SJCRH30 (cell line): ENCODE data around the gene WFDC9. TPM values are rescaled to one million over a fixed set of nuclear protein-coding genes. Genes with fewer than 3 reads are reported as not detected.
"Not testable (repeated sequence)": the region's sequence is repeated elsewhere in the genome, so short reads cannot be mapped to it uniquely, and the experiment has no call there.

Source experiments
- DNase-seq, 2 experiments: peaks; one replicate each; pipeline ENCODE4 v3.0.0-alpha.2; 2015 to 2020
- H3K27ac ChIP-seq: fragments of 250-450 bp; sonication (Bioruptor Pico); 2 replicates; pipeline ENCODE4 v1.5.1; 2020; ENCODE audit warnings: mild to moderate bottlenecking, moderate library complexity
- H3K27me3 ChIP-seq: fragments of 250-450 bp; sonication (Bioruptor Pico); 2 replicates; pipeline ENCODE4 v1.5.1; 2020; ENCODE audit warnings: mild to moderate bottlenecking, moderate library complexity
- H3K36me3 ChIP-seq: fragments of 250-450 bp; sonication (Bioruptor Pico); 2 replicates; pipeline ENCODE4 v1.5.1; 2020; ENCODE audit warnings: mild to moderate bottlenecking, moderate library complexity
- H3K4me1 ChIP-seq: fragments of 250-450 bp; sonication (Bioruptor Pico); 2 replicates; pipeline ENCODE4 v1.5.1; 2020; ENCODE audit warnings: mild to moderate bottlenecking, moderate library complexity
- H3K4me3 ChIP-seq: fragments of 250-450 bp; sonication (Bioruptor Pico); 2 replicates; pipeline ENCODE4 v1.5.1; 2020; ENCODE audit warnings: mild to moderate bottlenecking, moderate library complexity
- H3K9me3 ChIP-seq: fragments of 250-450 bp; sonication (Bioruptor Pico); replicated peaks from 2 replicates; pipeline ENCODE4 v1.5.1; 2020; ENCODE audit warnings: mild to moderate bottlenecking, moderate library complexity
- total RNA-seq: library from RNA; depleted of rRNA; stranded (reverse); fragments of >200 nt; shearing (Covaris generic); gene quantifications from 2 replicates; pipeline ENCODE4 v1.2.3, GENCODE V29; 2014; rRNA removed

Gene WFDC9
- not detected in 2 replicates for total RNA-seq

GRCh38 chr20:45631184-45631583 is at the start of gene WFDC9:
TSS of gene WFDC9 (minus strand) at chr20:45631284. CDS start at chr20:45610181, 21,103 bp downstream.
- no peak within 1 kb of the TSS for H3K27ac ChIP-seq
- 0 out of 2 replicates have a peak, but pooled peaks cover 2% of the 10 kb centered on the region for H3K27me3 ChIP-seq
- no peaks in the 10 kb centered on the region for H3K9me3 ChIP-seq
- H3K36me3 ChIP-seq, result no peaks in the 10 kb centered on the region
- DNase-seq, result no peak
- H3K4me3 ChIP-seq, result no peak within 1 kb of the TSS
- no peaks in the 10 kb centered on the region for H3K4me1 ChIP-seq

- Histone ChIP-seq H3K4me1 (no peaks in the 10 kb centered on the region), H3K27me3 (no peaks in the 10 kb centered on the region), H3K4me3 (no peak overlapping the region), H3K36me3 (no peaks in the 10 kb centered on the region), H3K9me3 (peaks cover 8% of the 10 kb centered on the region; the same call in 1 of the 2 replicates), H3K27ac (no peak overlapping the region)
- no peak for DNase-seq
Observed at GRCh38 chr20:45679650-45680049, 48.6 kb upstream of the WFDC9 start.

GRCh38 chr20:45672765-45673164 is 41.7 kb upstream of the WFDC9 start:
- no peaks in the 10 kb centered on the region for H3K4me1 ChIP-seq

GRCh38 chr20:45670139-45670538 is 39.1 kb upstream of the WFDC9 start, which contains the start of gene WFDC11:
TSS of gene WFDC11 (minus strand) at chr20:45670239. CDS start at chr20:45650600, 19,639 bp downstream.
- no peaks in the 10 kb centered on the region for H3K4me1 ChIP-seq
- H3K36me3 ChIP-seq, result no peaks in the 10 kb centered on the region
- no peak within 1 kb of the TSS for H3K27ac ChIP-seq
- no peak within 1 kb of the TSS for H3K4me3 ChIP-seq
- no peaks in the 10 kb centered on the region for H3K27me3 ChIP-seq
- no peak for DNase-seq
- H3K9me3 ChIP-seq, result no peaks in the 10 kb centered on the region

More at GRCh38 chr20:45672765-45673164, 41.7 kb upstream of the WFDC9 start:
- H3K27ac ChIP-seq, result no peak overlapping the region
- H3K27me3 ChIP-seq, result no peaks in the 10 kb centered on the region
- DNase-seq, result no peak
- no peak overlapping the region for H3K4me3 ChIP-seq
- H3K36me3 ChIP-seq, result no peaks in the 10 kb centered on the region
- no peaks in the 10 kb centered on the region; the same call in 1 of the 2 replicates for H3K9me3 ChIP-seq

- not testable (repeated sequence) for DNase-seq, H3K4me3 ChIP-seq, H3K4me1 ChIP-seq, H3K27me3 ChIP-seq, H3K27ac ChIP-seq, H3K36me3 ChIP-seq
- H3K9me3 ChIP-seq, result peaks cover 15% of the 10 kb centered on the region
Observed at GRCh38 chr20:45657038-45657437, 26.0 kb upstream of the WFDC9 start.

- not testable (repeated sequence) for DNase-seq, H3K9me3 ChIP-seq, H3K27ac ChIP-seq
Observed at GRCh38 chr20:45651726-45652125, 20.6 kb upstream of the WFDC9 start.

GRCh38 chr20:45649312-45649863 is 18.3 kb upstream of the WFDC9 start:
- DNase-seq, result no peak
- H3K4me3 ChIP-seq, result no peak overlapping the region
- H3K27me3 ChIP-seq, result 0 out of 2 replicates have a peak, but pooled peaks cover 3% of the 10 kb centered on the region
- H3K27ac ChIP-seq, result no peak overlapping the region
- H3K9me3 ChIP-seq, result no peaks in the 10 kb centered on the region; the same call in 1 of the 2 replicates
- no peaks in the 10 kb centered on the region for H3K36me3 ChIP-seq
- H3K4me1 ChIP-seq, result no peaks in the 10 kb centered on the region

More at GRCh38 chr20:45651726-45652125, 20.6 kb upstream of the WFDC9 start:
- H3K27me3 ChIP-seq, H3K4me3 ChIP-seq, H3K4me1 ChIP-seq, H3K36me3 ChIP-seq: not testable (repeated sequence)

- H3K27me3 ChIP-seq, result 0 out of 2 replicates have a peak, but pooled peaks cover 3% of the 10 kb centered on the region
- no peaks in the 10 kb centered on the region for H3K4me1 ChIP-seq
- H3K36me3 ChIP-seq, result no peaks in the 10 kb centered on the region
- H3K4me3 ChIP-seq, result no peak overlapping the region
- no peak for DNase-seq
- no peaks in the 10 kb centered on the region for H3K9me3 ChIP-seq
- H3K27ac ChIP-seq, result no peak overlapping the region
Observed at GRCh38 chr20:45647441-45648050, 16.5 kb upstream of the WFDC9 start.

GRCh38 chr20:45646875-45647274 is 15.8 kb upstream of the WFDC9 start:
- peaks cover 3% of the 10 kb centered on the region; the same call in 1 of the 2 replicates for H3K27me3 ChIP-seq

GRCh38 chr20:45645869-45646268 is 14.8 kb upstream of the WFDC9 start:
- H3K9me3 ChIP-seq, DNase-seq, H3K36me3 ChIP-seq, H3K27me3 ChIP-seq, H3K4me1 ChIP-seq, H3K4me3 ChIP-seq, H3K27ac ChIP-seq: not testable (repeated sequence)

More at GRCh38 chr20:45646875-45647274, 15.8 kb upstream of the WFDC9 start:
- Histone ChIP-seq H3K4me1 (no peaks in the 10 kb centered on the region), H3K27ac (no peak overlapping the region), H3K4me3 (no peak overlapping the region), H3K9me3 (no peaks in the 10 kb centered on the region), H3K36me3 (no peaks in the 10 kb centered on the region)
- DNase-seq, result no peak

- not testable (repeated sequence) for H3K4me1 ChIP-seq, H3K36me3 ChIP-seq, H3K27ac ChIP-seq, DNase-seq, H3K9me3 ChIP-seq, H3K27me3 ChIP-seq, H3K4me3 ChIP-seq
Observed at GRCh38 chr20:45641076-45641475, 10.0 kb upstream of the WFDC9 start.

GRCh38 chr20:45639687-45640086 is 8.6 kb upstream of the WFDC9 start:
- Histone ChIP-seq H3K27me3 (no peaks in the 10 kb centered on the region; the same call in 1 of the 2 replicates), H3K36me3 (no peaks in the 10 kb centered on the region), H3K4me1 (no peaks in the 10 kb centered on the region), H3K9me3 (no peaks in the 10 kb centered on the region), H3K27ac (no peak overlapping the region), H3K4me3 (no peak overlapping the region)
- no peak for DNase-seq

- Histone ChIP-seq H3K4me3 (no peak overlapping the region), H3K9me3 (no peaks in the 10 kb centered on the region), H3K27ac (no peak overlapping the region), H3K36me3 (no peaks in the 10 kb centered on the region), H3K27me3 (no peaks in the 10 kb centered on the region), H3K4me1 (no peaks in the 10 kb centered on the region)
- no peak for DNase-seq
Observed at GRCh38 chr20:45636513-45636912, 5.4 kb upstream of the WFDC9 start.

GRCh38 chr20:45630371-45630770 is 713 bp downstream of the WFDC9 start:
- Histone ChIP-seq H3K9me3 (no peaks in the 10 kb centered on the region), H3K27me3 (0 out of 2 replicates have a peak, but pooled peaks cover 2% of the 10 kb centered on the region), H3K4me1 (no peaks in the 10 kb centered on the region), H3K36me3 (no peaks in the 10 kb centered on the region), H3K27ac (no peak overlapping the region), H3K4me3 (no peak overlapping the region)
- no peak for DNase-seq

- Histone ChIP-seq H3K27ac (no peak within 1 kb of the TSS), H3K27me3 (0 out of 2 replicates have a peak, but pooled peaks cover 2% of the 10 kb centered on the region), H3K4me3 (no peak within 1 kb of the TSS), H3K9me3 (peaks cover 3% of the 10 kb centered on the region; the same call in 1 of the 2 replicates), H3K4me1 (no peaks in the 10 kb centered on the region), H3K36me3 (no peaks in the 10 kb centered on the region)
- DNase-seq, result peak; percentile 46 to 69
Observed at GRCh38 chr20:45629496-45630100, 1.5 kb downstream of the WFDC9 start, which contains the start of gene WFDC10A. TSS of gene WFDC10A (plus strand) at chr20:45629739. CDS start at chr20:45629814, 75 bp downstream.
